HEK293T (cell line): ENCODE measurements around the gene MAST3.
A peak's percentile ranks its signal among the peaks of the same experiment; 100 is the strongest.

Experiments
- CTCF ChIA-PET: fragments of 350-600 bp; formaldehyde crosslinking; extraction: SDS; loops from one replicate; lab custom pipeline; 2021; ENCODE audit warnings: antibody characterized with exemption, inconsistent platforms; lab: Yijun Ruan, JAX
- POLR2A ChIA-PET: fragments of 350-600 bp; formaldehyde crosslinking; extraction: SDS; loops from one replicate; lab custom pipeline; 2020; ENCODE audit warnings: antibody characterized with exemption, inconsistent platforms; lab: Yijun Ruan, JAX
- DNase-seq: peaks from one replicate; pipeline ENCODE4 v3.0.0; 2012; ENCODE audit warnings: mixed read lengths; ENCODE audit errors: extremely low spot score
- ARNT ChIP-seq: fragments of 450-650 bp; IDR thresholded peaks from 2 replicates; pipeline ENCODE4 v1.6.1; 2017; ENCODE audit warnings: mild to moderate bottlenecking
- BHLHE40 ChIP-seq: fragments of 450-650 bp; IDR thresholded peaks from 2 replicates; pipeline ENCODE4 v1.6.1; 2016; ENCODE audit warnings: mild to moderate bottlenecking, moderate library complexity, borderline replicate concordance
- CTBP1 ChIP-seq: fragments of 450-650 bp; IDR thresholded peaks from 2 replicates; pipeline ENCODE4 v1.6.1; 2016; ENCODE audit warnings: borderline replicate concordance
- ELF4 ChIP-seq: fragments of 450-650 bp; IDR thresholded peaks from 2 replicates; pipeline ENCODE4 v1.6.1; 2017; ENCODE audit warnings: antibody characterized with exemption
- FOXA1 ChIP-seq: fragments of 450-650 bp; IDR thresholded peaks from 2 replicates; pipeline ENCODE4 v1.6.1; 2016; ENCODE audit warnings: mild to moderate bottlenecking
- FOXK2 ChIP-seq: fragments of 450-650 bp; IDR thresholded peaks from 2 replicates; pipeline ENCODE4 v1.6.1; 2016; ENCODE audit warnings: mild to moderate bottlenecking
- FOXM1 ChIP-seq: fragments of 450-650 bp; IDR thresholded peaks from 2 replicates; pipeline ENCODE4 v1.6.1; 2017; ENCODE audit warnings: mild to moderate bottlenecking, borderline replicate concordance
- HDGF ChIP-seq: fragments of 450-650 bp; IDR thresholded peaks from 2 replicates; pipeline ENCODE4 v1.6.1; 2017; ENCODE audit warnings: antibody characterized with exemption, borderline replicate concordance
- L3MBTL2 ChIP-seq: fragments of 450-650 bp; conservative IDR thresholded peaks from 2 replicates; pipeline ENCODE4 v1.6.1; 2016; ENCODE audit warnings: mild to moderate bottlenecking
- LEF1 ChIP-seq: fragments of 450-650 bp; IDR thresholded peaks from 2 replicates; pipeline ENCODE4 v1.6.1; 2017; ENCODE audit warnings: mild to moderate bottlenecking, borderline replicate concordance
- NFRKB ChIP-seq: fragments of 450-650 bp; IDR thresholded peaks from 2 replicates; pipeline ENCODE4 v1.6.1; 2016; ENCODE audit warnings: mild to moderate bottlenecking, moderate library complexity
- PKNOX1 ChIP-seq: fragments of 450-650 bp; IDR thresholded peaks from 2 replicates; pipeline ENCODE4 v1.6.1; 2016
- SP1 ChIP-seq: fragments of 450-650 bp; IDR thresholded peaks from 2 replicates; pipeline ENCODE4 v1.6.1; 2017
- SUZ12 ChIP-seq: fragments of 450-650 bp; IDR thresholded peaks from 2 replicates; pipeline ENCODE4 v1.6.1; 2016; ENCODE audit warnings: mild to moderate bottlenecking
- TARDBP ChIP-seq: fragments of 450-650 bp; IDR thresholded peaks from 2 replicates; pipeline ENCODE4 v1.6.1; 2016
- ZNF384 ChIP-seq: fragments of 450-650 bp; IDR thresholded peaks from 2 replicates; pipeline ENCODE4 v1.6.1; 2016

The MAST3 gene

GRCh38 chr19:18171605-18172327, 74.2 kb downstream of the MAST3 start:
- DNase-seq: no peak
- TF ChIP-seq CTBP1: no peak
- no peak for TF ChIP-seq ARNT
- TF ChIP-seq FOXK2: no peak
- TF ChIP-seq L3MBTL2: no peak
- no peak for TF ChIP-seq BHLHE40
- TF ChIP-seq ELF4: no peak
- no peak for TF ChIP-seq TARDBP
- no peak for TF ChIP-seq PKNOX1
- TF ChIP-seq SUZ12: no peak
- TF ChIP-seq LEF1: no peak
- TF ChIP-seq NFRKB: no peak
- no peak for TF ChIP-seq FOXA1
- no peak for TF ChIP-seq SP1
- TF ChIP-seq ZNF384: no peak
- TF ChIP-seq FOXM1: no peak
- no peak for TF ChIP-seq HDGF
- CTCF ChIA-PET: interaction anchor here (0.7 to 1.7 kb wide), 2 partner anchors 35 to 58 kb away, joined by 3 to 6 read pairs; no protein-coding TSS in a partner anchor
- POLR2A ChIA-PET: no interaction called here

GRCh38 chr19:18172331-18173053, 74.9 kb downstream of the MAST3 start:
- ChIA-PET CTCF (no interaction called here), POLR2A (no interaction called here)
- no peak for DNase-seq
- TF ChIP-seq PKNOX1 (peak; percentile 52; the same call in 1 of the 2 replicates), NFRKB (no peak), SUZ12 (no peak), FOXA1 (no peak), ARNT (no peak), ELF4 (no peak), FOXM1 (no peak), CTBP1 (no peak)

GRCh38 chr19:18173054-18173571, 75.5 kb downstream of the MAST3 start:
- CTCF ChIA-PET: no interaction called here
- no peak for DNase-seq
- POLR2A ChIA-PET: no interaction called here
- no peak for TF ChIP-seq SUZ12
- no peak for TF ChIP-seq ARNT
- TF ChIP-seq PKNOX1: no peak
- TF ChIP-seq L3MBTL2: no peak
- TF ChIP-seq BHLHE40: no peak
- no peak for TF ChIP-seq ELF4
- no peak for TF ChIP-seq TARDBP
- no peak for TF ChIP-seq FOXA1

- CTCF ChIA-PET: interaction anchor here (0.6 to 0.7 kb wide), 2 partner anchors 61 to 74 kb away, joined by 3 read pairs; no protein-coding TSS in a partner anchor
- POLR2A ChIA-PET: no interaction called here
- DNase-seq: peak; percentile 68
- TF ChIP-seq HDGF (no peak), SP1 (no peak), ZNF384 (no peak), ARNT (no peak), FOXK2 (no peak), PKNOX1 (no peak), LEF1 (no peak), L3MBTL2 (peak; percentile 58; the same call in 1 of the 2 replicates), FOXA1 (no peak)
Observed at GRCh38 chr19:18173572-18174288, 76.2 kb downstream of the MAST3 start, which contains the start of gene IFI30. Gene IFI30, plus strand, starts transcription at chr19:18173813. Its CDS starts 29 bp downstream, at chr19:18173842.

GRCh38 chr19:18174983-18175382, 77.4 kb downstream of the MAST3 start:
- no peak for DNase-seq
- ChIA-PET POLR2A (no interaction called here), CTCF (no interaction called here)
- TF ChIP-seq ZNF384 (no peak), ARNT (no peak), L3MBTL2 (no peak), PKNOX1 (no peak), FOXK2 (no peak), SP1 (no peak), FOXA1 (no peak), NFRKB (no peak), CTBP1 (no peak), ELF4 (no peak), TARDBP (no peak), HDGF (no peak), FOXM1 (no peak), SUZ12 (no peak), LEF1 (no peak), BHLHE40 (no peak)
